Fibroblast of villous mesenchyme (primary cell): Measurements from ENCODE around the gene PLBD2. TPM values are rescaled to one million over a fixed set of nuclear protein-coding genes. Genes with fewer than 3 reads are reported as not detected.
A peak's percentile ranks its signal among the peaks of the same experiment; 100 is the strongest.

Source experiments
- DNase-seq: peaks from one replicate; pipeline ENCODE4 v3.0.0-alpha.2; 2010; ENCODE audit warnings: low read depth
- H3K4me3 ChIP-seq: 2 replicates; pipeline ENCODE4 v1.5.1; 2011; ENCODE audit warnings: low read depth, mild to moderate bottlenecking, low read length
- total RNA-seq: library from RNA; depleted of rRNA; stranded (reverse); fragments of >200 nt; gene quantifications from 2 replicates; pipeline ENCODE4 v1.2.3, GENCODE V29; 2012
- TF ChIP-seq, protein P1 (sequence below): IDR thresholded peaks from 2 replicates; pipeline ENCODE4 v1.5.1; 2012; ENCODE audit warnings: low read depth, mild to moderate bottlenecking, low read length; ENCODE audit not compliant: insufficient read depth

Gene PLBD2
- total RNA-seq, 1 donor = 27.6 TPM

DNA sequence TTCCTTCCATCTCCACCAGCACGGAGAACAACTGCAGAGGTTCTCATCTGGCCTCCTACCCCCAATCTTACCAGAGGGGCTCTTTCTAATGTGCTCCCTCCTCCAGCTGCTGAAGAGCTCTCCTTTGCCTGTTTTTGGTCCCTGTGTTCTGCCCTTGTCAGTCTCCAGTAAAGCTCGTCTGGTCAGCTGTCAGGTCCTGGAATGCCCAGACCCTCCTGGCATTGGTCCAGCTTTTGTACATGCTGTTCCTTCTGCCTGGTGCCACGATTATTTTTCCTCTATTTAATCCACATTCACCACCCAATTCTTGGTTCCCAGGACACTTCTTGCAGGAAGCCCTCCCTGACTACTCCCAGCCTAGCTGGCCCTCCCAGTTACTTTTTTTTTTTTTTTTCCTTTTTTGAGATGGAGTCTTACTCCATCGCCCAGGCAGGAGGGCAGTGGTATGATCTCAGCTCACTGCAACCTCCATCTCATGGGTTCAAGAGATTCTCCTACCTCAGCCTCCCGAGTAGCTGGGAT lies 30.0 kb upstream of the PLBD2 start:
- TF ChIP-seq, protein P1, sequence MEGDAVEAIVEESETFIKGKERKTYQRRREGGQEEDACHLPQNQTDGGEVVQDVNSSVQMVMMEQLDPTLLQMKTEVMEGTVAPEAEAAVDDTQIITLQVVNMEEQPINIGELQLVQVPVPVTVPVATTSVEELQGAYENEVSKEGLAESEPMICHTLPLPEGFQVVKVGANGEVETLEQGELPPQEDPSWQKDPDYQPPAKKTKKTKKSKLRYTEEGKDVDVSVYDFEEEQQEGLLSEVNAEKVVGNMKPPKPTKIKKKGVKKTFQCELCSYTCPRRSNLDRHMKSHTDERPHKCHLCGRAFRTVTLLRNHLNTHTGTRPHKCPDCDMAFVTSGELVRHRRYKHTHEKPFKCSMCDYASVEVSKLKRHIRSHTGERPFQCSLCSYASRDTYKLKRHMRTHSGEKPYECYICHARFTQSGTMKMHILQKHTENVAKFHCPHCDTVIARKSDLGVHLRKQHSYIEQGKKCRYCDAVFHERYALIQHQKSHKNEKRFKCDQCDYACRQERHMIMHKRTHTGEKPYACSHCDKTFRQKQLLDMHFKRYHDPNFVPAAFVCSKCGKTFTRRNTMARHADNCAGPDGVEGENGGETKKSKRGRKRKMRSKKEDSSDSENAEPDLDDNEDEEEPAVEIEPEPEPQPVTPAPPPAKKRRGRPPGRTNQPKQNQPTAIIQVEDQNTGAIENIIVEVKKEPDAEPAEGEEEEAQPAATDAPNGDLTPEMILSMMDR = no peak
- DNase-seq = no peak
- no peak overlapping the region for H3K4me3 ChIP-seq

DNA sequence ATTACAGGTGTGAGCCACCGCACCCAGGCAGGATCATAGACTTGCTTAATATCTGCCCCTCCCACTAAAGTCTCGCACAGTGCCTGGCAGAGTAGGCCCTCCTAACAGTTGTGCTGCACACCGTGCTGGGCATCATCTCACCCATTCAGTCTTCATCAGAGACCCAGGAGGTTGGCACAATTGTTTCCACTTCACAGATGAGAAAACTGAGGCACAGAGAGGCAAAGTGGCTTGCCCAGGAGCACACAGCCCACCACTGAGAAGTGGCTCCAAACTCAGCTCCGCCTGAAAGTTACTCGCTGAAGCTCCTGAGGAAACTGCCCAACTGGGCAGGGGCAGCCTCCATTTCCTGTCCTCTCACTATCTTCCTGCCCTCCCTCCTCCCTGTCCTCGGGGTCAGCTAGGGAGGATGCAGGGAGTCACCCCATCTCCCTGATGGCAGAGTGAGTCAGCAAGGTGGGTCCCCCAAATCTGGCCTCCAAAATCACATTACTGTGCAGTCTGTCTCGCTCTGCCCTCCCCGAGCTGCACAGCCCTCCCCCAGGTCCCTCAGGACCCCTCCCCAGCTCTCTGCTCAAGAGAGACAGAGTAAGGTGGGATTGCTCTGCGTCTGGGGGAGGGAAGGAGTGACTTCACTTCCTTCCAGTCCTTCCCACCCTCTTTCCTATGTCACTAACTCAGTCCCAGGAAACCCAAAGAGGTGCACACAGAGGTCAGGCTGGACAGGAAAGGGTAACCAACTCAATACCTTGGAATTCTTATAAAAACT lies 29.2 kb upstream of the PLBD2 start:
- peak; percentile 31 for DNase-seq
- H3K4me3 ChIP-seq = no peak overlapping the region
- TF ChIP-seq, protein P1 = no peak

DNA sequence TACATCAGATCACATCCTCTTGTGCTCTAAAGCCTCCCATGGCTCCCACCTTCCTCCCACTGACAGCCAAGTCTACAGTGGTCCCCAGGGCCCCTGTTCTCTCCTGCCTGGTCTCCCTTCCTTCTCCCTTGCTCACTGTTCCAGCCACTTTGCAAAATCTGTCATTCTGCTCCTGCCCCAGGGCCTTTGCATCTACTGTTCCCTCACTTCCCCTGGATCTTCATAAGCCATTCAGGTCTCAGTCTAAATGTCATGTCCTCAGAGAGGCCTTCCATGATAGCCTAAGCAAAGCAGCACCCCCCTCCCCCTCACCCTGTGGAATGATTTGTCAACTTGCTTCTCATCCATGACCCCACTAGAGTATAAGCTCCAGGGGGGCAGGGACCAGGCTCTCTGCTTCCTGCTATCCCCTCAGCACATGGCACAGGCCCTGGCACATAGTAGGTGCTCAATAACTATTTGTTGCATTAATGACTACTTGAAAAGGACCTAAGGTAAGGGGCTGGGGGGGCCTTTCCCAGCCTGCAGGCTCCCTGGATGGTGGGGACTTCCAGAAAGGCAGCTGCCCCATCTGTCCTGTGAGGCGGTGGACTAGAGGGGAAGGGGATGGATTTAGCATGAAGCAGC lies 28.5 kb upstream of the PLBD2 start:
- TF ChIP-seq, protein P1 = no peak
- no peak for DNase-seq
- H3K4me3 ChIP-seq = no peak overlapping the region

DNA sequence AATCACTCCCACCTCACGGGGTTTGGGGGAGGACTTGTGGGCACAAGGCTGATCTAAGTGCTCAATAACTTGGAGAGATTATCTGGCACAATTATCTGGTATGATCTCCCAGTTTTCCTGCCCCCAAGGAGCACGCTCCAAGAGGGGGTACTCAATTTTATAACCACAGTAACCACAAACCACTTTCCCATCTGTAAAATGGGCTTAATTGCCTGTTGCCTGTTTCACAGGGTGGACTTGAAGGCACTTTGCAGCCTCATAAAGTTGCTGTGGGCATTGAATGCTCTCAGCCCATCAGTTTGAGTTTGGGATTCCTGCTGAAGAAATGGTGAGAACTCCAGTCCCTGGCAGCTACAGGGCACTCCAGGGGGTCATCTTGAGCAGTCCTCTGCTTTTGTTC lies 27.9 kb upstream of the PLBD2 start:
- no peak overlapping the region for H3K4me3 ChIP-seq
- DNase-seq = no peak
- TF ChIP-seq, protein P1 = no peak

DNA sequence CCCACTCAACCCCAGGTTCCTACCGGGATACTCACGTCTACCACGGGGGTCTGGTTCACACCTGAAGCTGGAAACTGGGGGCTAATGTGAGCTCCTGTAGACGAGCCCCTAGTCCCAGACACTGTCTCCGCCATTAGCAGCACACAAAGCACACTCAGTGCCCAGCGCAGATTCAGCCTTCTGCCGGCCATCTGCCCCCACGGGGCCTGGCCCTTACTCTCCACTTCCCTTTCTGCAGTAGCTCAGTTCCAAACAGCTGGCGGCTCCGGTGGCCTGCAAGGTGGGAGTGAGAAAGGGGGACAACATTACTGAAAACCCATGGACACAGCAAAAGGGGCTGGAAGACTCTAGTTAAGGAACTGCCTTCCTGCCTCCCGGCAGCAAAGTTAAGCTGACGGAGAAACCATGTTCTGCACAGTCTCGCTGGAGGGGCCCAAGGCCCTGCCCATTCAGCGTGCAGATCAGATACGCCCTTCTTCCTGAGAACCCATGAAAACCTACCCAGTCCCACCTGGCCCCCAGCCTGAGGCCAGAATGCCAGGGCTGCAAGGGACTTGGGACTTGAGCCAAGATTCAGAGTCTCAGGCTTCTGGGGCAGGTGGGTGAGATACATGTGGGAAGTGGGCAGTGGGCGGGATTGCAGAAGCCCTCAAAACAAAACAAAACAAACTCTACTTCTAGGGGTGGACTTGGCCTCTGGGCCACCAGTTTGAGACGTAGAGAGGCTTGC lies 25.5 kb upstream of the PLBD2 start:
- H3K4me3 ChIP-seq = no peak overlapping the region
- TF ChIP-seq, protein P1 = no peak

DNA sequence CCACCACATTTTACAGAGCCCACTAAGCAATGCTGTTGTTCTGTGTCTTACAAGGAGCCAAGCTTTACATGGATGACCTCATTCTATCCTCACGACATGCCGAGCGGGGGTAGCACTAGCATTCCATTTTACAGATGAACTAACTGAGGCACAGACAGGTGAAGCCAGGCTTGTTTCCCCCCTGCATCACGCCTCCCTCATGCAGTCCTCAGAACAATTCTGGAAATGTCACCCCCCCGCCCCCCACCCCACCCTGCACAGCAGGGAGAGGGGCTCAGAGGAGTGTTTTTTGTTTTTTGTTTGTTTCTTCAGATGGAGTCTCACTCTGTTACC lies 25.0 kb upstream of the PLBD2 start:
- no peak for DNase-seq
- H3K4me3 ChIP-seq = no peak overlapping the region
- TF ChIP-seq, protein P1 = no peak

More for the DNA sequence above, 25.5 kb upstream of the PLBD2 start:
- no peak for DNase-seq
